PC-9 (cell line): Measurements from ENCODE around the gene MESP2.

ENCODE experiments used
- EZH2 ChIP-seq: fragments of 200-600 bp; sonication (generic); IDR thresholded peaks from 2 replicates; pipeline ENCODE4 v1.8.0; 2017; ENCODE audit warnings: antibody characterized with exemption, low read depth
- TF ChIP-seq, protein P1 (sequence below): fragments of 200-600 bp; sonication (generic); conservative IDR thresholded peaks from 2 replicates; pipeline ENCODE4 v1.6.1; 2017; ENCODE audit warnings: mixed run types, antibody characterized with exemption, mild to moderate bottlenecking, moderate library complexity

- TF ChIP-seq, protein P1, sequence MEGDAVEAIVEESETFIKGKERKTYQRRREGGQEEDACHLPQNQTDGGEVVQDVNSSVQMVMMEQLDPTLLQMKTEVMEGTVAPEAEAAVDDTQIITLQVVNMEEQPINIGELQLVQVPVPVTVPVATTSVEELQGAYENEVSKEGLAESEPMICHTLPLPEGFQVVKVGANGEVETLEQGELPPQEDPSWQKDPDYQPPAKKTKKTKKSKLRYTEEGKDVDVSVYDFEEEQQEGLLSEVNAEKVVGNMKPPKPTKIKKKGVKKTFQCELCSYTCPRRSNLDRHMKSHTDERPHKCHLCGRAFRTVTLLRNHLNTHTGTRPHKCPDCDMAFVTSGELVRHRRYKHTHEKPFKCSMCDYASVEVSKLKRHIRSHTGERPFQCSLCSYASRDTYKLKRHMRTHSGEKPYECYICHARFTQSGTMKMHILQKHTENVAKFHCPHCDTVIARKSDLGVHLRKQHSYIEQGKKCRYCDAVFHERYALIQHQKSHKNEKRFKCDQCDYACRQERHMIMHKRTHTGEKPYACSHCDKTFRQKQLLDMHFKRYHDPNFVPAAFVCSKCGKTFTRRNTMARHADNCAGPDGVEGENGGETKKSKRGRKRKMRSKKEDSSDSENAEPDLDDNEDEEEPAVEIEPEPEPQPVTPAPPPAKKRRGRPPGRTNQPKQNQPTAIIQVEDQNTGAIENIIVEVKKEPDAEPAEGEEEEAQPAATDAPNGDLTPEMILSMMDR = no peak
- TF ChIP-seq EZH2 = no peak
Measured at GRCh38 chr15:89751748-89752147, 24.4 kb upstream of the MESP2 start.
